Posterior cingulate gyrus (tissue), 11 donors: Measurements from ENCODE around the gene MYCBP2.
"Not testable (repeated sequence)": the region's sequence is repeated elsewhere in the genome, so short reads cannot be mapped to it uniquely, and the experiment has no call there.

ENCODE experiments used
- DNase-seq, 10 donors: peaks; one replicate each; pipeline versions ENCODE4 v3.0.0 to v3.0.0-alpha.2; 2020 to 2021; ENCODE audit warnings: mixed read lengths in 3 of 10
- intact Hi-C: fragments of 100-400 bp; cut with DNase I; formaldehyde crosslinking; loops from one replicate; pipeline ENCODE4 v1.15.1; 2023

MYCBP2 gene

DNA sequence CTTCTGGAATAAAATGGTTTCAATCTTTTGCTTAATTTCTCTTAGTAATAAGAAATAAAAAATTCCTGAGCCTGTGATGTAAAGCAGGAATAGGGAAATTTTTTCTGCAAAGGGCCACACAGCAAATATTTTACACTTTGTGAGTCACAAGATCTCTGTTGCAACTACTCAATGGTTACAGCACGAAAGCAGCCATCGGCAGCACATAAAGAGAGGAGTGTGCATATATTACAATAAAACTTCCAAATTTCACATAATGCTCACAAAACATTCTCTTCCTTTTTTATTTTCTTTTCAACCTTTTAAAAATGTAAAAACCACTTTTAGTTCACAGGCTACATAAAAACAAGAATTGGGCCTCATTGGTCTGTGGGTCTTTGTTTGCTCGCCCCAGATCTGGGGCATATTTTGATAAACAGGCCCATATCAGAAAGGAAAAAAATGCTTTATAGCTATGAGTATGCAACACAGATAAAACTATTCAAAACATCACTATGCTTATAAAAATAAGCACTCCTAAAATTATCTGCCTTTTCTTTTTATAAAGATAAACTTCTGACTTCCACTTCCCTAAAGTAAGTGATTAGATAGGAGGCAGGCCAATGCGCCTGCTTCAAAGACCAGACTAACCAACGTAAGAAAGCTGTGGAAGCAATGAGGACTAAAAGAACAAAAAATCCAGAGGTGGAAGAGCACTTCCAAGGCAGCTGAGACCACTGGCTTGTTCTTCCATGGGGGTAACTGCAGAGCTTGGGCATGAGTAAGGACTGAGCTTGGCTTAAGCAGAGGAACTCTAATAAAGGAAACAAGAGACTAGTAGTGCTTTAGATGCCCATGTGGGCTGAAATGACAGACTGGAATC is 26.5 kb downstream of the MYCBP2 start:
- DNase-seq: no peak
- intact Hi-C loops: no loop called here

GRCh38 chr13:77299587-77299986 is 27.3 kb downstream of the MYCBP2 start:
- no peak for DNase-seq
- intact Hi-C loops: no loop called here

DNA sequence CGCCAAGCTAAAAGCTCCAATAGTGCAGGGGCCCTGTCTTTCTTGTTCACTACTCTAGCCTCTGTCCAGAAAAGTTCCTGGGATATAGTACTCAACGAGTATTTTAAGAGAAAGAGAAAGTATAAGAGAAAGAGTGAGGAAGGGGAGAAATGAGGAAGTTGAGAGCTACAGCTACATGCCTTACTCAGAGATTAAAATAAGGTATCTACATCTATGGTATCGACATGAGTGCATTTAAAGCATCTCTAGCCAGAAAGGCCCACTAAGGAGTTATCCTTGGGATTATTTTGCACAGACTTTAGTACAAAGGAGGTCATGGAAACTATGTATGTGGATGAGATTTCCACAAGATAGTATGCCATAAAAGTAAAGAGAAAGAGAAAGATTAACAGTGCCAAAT is 28.5 kb downstream of the MYCBP2 start:
- intact Hi-C loops: no loop called here
- DNase-seq: no peak

DNA sequence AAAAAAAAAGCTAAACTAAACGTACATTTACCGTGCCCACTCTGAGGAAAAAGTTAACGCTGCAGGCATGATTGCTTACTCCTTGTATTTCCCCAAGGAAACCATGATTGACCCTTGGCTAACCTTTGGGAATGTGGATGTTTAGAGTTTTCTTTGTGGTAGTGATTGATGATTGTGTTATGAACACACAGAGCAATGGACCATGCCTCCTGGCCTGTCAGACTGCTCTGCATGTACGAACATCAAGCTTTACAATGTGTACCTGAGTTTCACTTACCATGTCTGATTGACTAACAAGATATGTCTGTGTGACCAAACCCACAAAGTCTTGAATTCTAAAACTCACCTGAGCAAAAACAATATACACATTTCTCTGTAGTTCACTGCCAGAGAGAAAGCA is 35.1 kb downstream of the MYCBP2 start:
- intact Hi-C loops: no loop called here
- no peak for DNase-seq

- intact Hi-C loops: no loop called here
- DNase-seq: no peak
These were observed 36.6 kb downstream of the MYCBP2 start for GRCh38 chr13:77290342-77290741.

DNA sequence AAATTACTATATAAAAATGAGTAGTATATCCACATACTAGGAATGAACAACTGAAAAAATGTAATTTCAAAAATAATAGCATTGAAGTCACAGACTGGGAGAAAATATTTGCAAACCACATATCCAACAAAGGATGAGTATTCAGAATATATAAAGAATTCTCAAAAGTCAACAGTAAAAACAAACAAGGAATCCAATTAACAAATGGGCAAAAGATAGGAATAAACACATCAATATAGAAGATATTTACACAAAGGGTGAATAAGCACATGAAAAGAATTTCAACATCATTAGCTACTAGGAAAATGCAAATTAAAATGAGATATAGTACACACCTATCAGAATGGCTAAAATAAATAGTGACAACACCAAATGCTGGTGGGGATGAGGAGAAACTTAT is 37.0 kb downstream of the MYCBP2 start:
- no peak for DNase-seq
- intact Hi-C loops: no loop called here

DNA sequence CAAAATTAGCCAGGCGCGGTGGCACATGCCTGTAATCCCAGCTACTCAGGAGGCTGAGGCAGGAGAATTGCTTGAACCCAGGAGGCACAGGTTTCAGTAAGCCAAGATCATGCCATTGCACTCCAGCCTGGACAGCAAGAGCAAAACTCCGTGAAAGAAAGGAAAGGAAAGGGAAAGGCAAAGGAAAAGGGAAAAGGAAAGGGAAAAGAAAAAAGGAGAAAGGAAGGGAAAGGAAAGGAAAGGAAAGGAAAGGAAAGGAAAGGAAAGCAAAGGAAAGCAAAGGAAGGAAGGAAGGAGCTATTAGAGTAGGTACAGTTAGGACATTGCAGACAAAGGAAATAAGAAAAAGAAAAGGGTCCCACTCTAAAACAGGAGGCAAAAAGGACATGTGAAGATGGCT is 41.3 kb downstream of the MYCBP2 start:
- intact Hi-C loops, DNase-seq: not testable (repeated sequence)

DNA sequence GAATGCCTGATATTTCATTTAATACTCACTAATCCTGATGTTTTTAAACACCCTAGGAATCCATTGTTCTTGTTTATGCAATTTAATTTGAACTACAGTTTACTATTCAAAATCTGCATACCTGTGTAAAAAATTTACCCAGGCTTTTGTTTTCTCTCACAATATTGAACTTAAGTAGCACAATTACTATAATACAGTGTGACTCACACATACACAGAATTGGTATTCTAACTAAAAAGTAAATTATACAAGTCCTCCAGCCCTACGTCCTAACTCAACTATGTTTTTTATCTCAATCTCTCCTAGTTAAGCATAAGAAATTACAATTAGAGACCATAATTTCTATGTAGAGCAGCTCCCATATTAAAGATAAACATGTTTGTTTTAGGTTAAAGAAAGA is 41.8 kb downstream of the MYCBP2 start:
- intact Hi-C loops: no loop called here

GRCh38 chr13:77274126-77274525 is 52.8 kb downstream of the MYCBP2 start:
- intact Hi-C loops: no loop called here
- no peak for DNase-seq

More for the DNA sequence above, 41.8 kb downstream of the MYCBP2 start:
- no peak for DNase-seq

GRCh38 chr13:77269141-77269540 is 57.8 kb downstream of the MYCBP2 start:
- peak in 1 of 10 donors; percentile 49 for DNase-seq
- intact Hi-C loops: no loop called here

DNA sequence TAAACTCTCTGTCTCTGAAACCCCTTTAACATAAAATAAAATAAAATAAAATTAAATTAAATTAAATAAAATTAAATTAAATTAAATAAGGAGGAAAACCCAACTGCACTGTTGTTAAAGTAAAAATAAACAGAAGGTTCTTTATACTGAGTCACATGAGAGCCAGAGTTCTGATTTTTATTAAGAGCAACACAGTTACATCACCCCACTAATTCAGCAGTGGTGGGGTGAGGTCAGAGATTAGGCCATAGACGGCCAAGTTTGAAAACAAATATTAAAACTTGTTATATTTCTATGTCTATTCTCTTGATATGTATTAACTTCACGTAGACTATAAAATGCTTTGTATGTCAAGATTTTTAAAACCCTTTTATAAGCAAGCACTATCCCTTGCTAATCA is 59.5 kb downstream of the MYCBP2 start:
- DNase-seq: no peak
- intact Hi-C loops: no loop called here

DNA sequence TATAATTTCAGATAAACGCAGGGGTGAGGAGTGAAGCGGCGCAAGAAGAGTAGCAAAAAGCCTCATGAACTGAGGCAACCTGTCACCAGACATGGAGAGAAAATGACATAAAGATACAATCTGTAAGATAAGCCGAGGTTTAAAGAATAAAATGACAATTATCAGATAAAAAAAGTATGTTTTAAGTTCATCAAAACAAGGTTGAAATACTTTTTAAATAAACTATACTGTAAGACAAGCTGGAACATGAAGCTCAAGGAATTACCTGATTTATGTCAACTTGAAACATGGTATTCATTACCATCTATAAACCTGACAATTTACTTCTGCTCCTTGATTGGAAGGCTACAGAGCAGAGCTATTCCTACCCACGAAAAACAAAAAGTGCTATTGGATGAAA is 61.6 kb downstream of the MYCBP2 start:
- intact Hi-C loops: no loop called here
- DNase-seq: no peak

GRCh38 chr13:77262198-77262597 is 64.7 kb downstream of the MYCBP2 start:
- no peak for DNase-seq
- intact Hi-C loops: no loop called here

DNA sequence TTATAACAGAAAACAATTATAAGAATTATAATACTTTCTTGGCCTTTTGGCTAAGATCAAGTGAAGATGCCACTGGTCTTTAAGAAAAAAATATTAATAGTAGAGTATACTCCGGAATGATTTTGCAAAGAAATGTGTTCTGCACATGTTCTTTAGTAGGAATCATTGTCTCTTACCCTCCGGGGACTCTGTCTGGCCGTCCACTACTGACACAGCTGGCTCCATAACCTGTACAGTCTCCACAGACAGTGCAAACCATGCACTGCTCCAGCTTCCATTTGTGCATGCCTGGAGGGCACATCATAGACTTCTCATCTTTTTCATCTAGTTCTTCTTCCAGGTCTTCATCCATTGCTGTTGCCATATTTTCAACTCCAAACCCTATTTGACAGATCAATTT is 75.9 kb downstream of the MYCBP2 start:
- intact Hi-C loops: no loop called here
- no peak for DNase-seq

GRCh38 chr13:77245224-77245623 is 81.7 kb downstream of the MYCBP2 start:
- intact Hi-C loops: not testable (repeated sequence)

GRCh38 chr13:77239312-77239711 is 87.6 kb downstream of the MYCBP2 start:
- intact Hi-C loops: no loop called here
- no peak for DNase-seq

More at GRCh38 chr13:77245224-77245623, 81.7 kb downstream of the MYCBP2 start:
- DNase-seq: not testable (repeated sequence)

GRCh38 chr13:77235456-77236022 is 91.4 kb downstream of the MYCBP2 start:
- no peak for DNase-seq
- intact Hi-C loops: no loop called here

GRCh38 chr13:77233159-77233558 is 93.7 kb downstream of the MYCBP2 start:
- intact Hi-C loops: no loop called here
- no peak for DNase-seq

DNA sequence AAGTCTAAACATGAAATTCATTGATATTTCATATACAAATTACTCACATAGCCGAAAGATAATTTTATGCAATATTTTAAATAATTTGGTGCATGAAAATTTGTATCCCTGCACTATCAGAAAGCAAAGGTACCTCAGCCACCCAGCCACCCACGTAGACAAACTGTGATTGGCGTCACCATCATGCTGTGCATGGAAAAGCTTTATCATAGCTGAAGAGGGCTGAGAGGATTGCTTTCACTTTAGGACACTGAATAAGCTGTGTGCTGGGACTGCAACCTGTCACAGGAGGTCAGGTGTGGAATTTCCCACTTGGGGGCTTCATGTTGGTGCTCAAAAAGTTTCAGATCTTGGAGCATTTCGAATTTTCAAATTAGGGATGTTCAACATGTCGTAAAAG is 96.3 kb downstream of the MYCBP2 start:
- intact Hi-C loops: no loop called here
- no peak for DNase-seq

DNA sequence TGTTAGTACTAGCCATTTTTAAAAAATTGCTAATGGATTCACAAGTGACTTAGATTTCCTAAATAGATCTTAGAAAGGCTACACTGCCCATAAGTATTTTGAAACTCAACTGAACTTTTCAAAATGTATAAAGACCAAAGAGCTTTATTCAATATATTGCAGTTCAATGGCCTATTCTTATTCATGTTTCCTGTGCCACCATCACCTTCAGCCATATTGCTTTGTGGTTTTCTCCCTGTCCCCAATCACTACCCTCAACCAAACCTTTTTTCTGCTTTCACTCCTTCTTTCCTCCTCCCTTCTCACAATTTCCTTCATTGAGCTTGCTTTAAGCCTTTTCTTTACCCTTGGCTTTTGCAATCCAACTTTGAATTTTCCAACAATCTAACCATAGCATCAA is 100.9 kb downstream of the MYCBP2 start:
- no peak for DNase-seq
- intact Hi-C loops: no loop called here

GRCh38 chr13:77222909-77223308 is 104.0 kb downstream of the MYCBP2 start:
- DNase-seq: no peak
- intact Hi-C loops: no loop called here

DNA sequence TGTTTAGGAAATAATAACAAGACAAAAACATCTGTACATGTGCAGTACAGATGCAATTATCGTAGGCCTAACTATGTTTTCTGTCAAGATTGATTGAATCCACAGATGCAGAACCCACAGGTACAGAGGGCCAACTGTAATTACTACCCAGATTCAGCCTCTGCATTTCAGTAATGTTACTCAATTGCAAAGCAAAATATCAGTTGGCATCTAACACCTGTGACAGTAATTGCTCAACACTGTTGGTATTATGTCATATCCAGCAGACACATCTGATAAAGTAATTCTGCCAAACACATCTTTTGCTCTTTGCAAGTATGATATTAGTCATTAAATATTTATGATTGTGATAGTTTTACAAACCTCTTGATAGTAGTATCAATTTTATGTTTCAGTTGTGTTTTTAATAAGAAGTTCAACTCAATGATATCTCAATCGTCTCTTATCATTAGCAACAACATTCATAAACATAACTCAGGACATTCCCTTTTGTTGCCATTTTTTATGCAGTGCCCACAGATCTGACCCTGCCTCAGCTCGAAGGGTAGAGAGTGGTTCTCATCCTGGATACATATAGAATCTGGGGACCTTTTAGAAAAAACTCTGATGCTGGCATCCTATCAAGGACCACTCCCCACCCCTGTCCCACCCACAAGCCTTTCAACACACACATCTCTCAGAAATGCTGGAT is 104.7 kb downstream of the MYCBP2 start:
- intact Hi-C loops: no loop called here
- DNase-seq: no peak
